H1 (cell line): Measurements from ENCODE around the gene MYH7. TPM values are rescaled to one million over a fixed set of nuclear protein-coding genes. Genes with fewer than 3 reads are reported as not detected.
A peak's percentile ranks its signal among the peaks of the same experiment; 100 is the strongest.

Experiments used
- CREB1 ChIP-seq: IDR thresholded peaks from 2 replicates; pipeline ENCODE4 v1.6.1; 2012; ENCODE audit warnings: inconsistent platforms
- POLR2AphosphoS5 ChIP-seq: IDR thresholded peaks from 2 replicates; pipeline ENCODE4 v1.6.1; 2011; ENCODE audit warnings: low read depth, low read length
- SP1 ChIP-seq: IDR thresholded peaks from 2 replicates; pipeline ENCODE4 v1.6.1; 2011; ENCODE audit warnings: low read depth, low read length
- polyA plus RNA-seq, 7 experiments: library from polyadenylated mRNA; depleted of rRNA in 3 of 7; stranded (reverse) in 5 of 7; unstranded in 2 of 7; fragments of >200 nt in 5 of 7; fragments of 200-250 nt in 2 of 7; gene quantifications; 1 replicate in 5 of 7; 2 replicates in 1 of 7; 4 replicates in 1 of 7; pipeline versions ENCODE4 v1.2.1 to v1.2.3, GENCODE V29; 2011 to 2013; ENCODE audit warnings: missing spikeins in 2 of 7, mixed read lengths in 2 of 7
- total RNA-seq: library from RNA; stranded (reverse); fragmentation: NEBNext Ultra II Directional; extraction: Animal tissue kit (Norgen Biotek cat#: 25700); gene quantifications from 2 replicates; pipeline ENCODE4 v1.2.1, GENCODE V29; 2021
- TF ChIP-seq, protein P1 (sequence below), 3 experiments: IDR thresholded peaks; 1 replicate in 2 of 3; 2 replicates in 1 of 3; pipeline versions ENCODE4 v1.5.1 to v1.6.1; 2011; ENCODE audit warnings: low read length in 3 of 3, mild to moderate bottlenecking in 3 of 3, inconsistent platforms in 2 of 3, low read depth in 1 of 3, moderate library complexity in 1 of 3; ENCODE audit not compliant: insufficient read depth in 1 of 3; ENCODE audit errors: control extremely low read depth in 1 of 3

The MYH7 gene
- total and polyA plus RNA-seq, 2 of the 8 experiments (the other 6 are each of a cell fraction or from before 2014, with no cell fraction given), result not detected

DNA sequence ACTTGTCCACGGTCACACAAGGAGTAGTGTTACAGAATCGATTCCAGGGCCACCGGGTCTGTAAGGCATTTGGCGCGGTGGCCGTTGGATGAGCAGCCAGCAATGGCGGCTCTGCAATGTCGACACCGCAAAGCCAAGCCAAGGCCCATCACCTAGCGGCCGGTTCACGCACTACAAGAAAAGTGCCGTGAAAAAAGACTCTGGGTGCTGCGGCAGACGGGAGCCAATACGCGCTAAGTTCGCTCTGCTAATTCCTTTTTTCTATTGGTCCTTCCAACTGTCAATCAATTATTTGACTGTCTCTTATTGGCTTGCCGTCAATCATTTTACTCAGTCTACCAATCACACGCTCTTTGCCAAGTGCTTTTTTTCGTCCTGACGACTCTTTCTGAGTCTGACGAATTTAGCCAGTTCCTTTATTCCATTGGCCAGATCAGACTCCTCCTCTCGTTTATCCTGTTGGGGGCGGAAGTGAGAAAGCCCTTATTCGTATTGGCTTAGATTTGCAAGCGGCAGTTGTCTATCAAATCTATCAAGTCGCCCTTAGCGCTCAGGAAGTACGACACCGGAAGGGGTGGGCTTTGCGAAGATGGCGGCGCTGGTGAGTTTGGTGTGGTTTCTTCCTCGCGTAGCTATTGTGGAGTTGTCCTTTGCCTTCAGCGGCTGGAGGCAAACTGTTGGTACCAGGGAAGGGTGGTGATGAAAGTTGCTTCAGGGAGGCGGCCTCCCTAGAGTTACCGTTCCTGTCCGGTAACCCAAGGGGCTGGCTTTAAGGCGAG lies 33.9 kb upstream of the MYH7 start, which contains the start of gene NGDN (continued):
- TF ChIP-seq, protein P1, sequence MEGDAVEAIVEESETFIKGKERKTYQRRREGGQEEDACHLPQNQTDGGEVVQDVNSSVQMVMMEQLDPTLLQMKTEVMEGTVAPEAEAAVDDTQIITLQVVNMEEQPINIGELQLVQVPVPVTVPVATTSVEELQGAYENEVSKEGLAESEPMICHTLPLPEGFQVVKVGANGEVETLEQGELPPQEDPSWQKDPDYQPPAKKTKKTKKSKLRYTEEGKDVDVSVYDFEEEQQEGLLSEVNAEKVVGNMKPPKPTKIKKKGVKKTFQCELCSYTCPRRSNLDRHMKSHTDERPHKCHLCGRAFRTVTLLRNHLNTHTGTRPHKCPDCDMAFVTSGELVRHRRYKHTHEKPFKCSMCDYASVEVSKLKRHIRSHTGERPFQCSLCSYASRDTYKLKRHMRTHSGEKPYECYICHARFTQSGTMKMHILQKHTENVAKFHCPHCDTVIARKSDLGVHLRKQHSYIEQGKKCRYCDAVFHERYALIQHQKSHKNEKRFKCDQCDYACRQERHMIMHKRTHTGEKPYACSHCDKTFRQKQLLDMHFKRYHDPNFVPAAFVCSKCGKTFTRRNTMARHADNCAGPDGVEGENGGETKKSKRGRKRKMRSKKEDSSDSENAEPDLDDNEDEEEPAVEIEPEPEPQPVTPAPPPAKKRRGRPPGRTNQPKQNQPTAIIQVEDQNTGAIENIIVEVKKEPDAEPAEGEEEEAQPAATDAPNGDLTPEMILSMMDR (IDR thresholded peaks at IDR 0.05; ENCODE audit: control extremely low read depth in 1 of 3, insufficient read depth in 1 of 3, low read depth in 1 of 3, low read length in 3 of 3), result peak; percentile 74 to 85 (median 80)
- TF ChIP-seq CREB1 (peak; percentile 93), SP1 (peak; percentile 100), POLR2AphosphoS5 (peak; percentile 94)
